Measurements from ENCODE around the gene VPS13C. TPM values are rescaled to one million over a fixed set of nuclear protein-coding genes. Genes with fewer than 3 reads are reported as not detected.

Gene VPS13C
- total RNA-seq, 1 donor from 2014 or later, result 54.3 TPM

DNA sequence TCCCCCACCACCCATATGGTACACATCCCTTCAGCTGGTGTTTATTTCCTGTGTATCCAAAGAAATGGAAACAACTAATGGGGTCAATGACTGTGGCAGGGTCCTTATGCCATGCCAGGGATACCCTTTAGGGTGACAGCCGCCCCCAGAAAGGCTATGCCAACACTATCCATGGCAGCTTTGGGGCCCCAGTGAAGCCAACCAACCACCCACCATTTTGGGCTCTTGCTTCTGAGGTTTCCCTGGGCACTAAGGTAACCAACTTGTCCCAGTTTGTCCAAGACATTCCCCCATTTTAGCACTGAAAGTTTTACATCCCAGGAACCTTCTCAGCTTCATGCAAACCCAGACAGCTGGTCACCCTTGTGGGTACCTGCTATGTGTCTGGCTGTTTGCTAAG, 233.1 kb downstream of the VPS13C start:
- DNase-seq (ENCODE audit: low read depth), result no peak

DNA sequence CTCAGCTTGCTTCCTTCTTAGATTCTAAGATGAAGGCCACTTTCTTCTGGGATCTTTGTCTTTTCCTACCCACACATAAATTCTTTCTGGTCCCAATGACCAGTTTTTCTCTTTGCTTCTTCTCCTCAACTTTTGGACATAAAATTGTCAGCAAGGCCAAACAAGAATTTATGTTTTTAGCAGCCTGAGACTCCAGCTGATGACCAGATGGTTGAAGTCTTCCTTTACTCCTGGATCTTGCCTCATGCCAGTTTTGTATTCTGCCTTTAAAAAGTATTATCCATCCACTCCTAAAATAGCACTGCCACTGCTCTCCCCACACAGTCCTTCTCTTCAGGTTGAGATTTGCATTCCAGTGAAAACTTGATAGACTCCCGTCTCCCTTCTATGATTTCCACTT, 236.0 kb downstream of the VPS13C start:
- DNase-seq (ENCODE audit: low read depth), result no peak

DNA sequence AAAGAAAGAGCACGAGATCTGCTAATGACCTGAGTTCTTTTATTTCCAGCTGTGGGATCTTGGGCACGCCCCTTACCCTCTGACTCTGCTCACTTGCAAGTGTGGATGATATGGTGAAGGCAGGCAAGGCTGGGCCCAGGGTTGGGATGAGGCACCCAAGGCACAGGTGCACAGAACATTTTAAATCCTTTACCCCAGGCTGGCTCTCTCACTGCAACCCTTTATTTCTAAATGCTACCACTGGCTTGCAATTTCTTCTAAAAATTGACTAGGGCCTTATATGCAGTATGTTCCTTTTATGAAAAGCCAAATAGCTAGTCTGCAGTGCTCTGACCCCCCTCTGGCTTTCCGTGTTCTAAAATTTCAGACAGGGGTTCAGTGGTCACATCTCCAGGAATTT, 237.7 kb downstream of the VPS13C start:
- DNase-seq (ENCODE audit: low read depth), result no peak

DNA sequence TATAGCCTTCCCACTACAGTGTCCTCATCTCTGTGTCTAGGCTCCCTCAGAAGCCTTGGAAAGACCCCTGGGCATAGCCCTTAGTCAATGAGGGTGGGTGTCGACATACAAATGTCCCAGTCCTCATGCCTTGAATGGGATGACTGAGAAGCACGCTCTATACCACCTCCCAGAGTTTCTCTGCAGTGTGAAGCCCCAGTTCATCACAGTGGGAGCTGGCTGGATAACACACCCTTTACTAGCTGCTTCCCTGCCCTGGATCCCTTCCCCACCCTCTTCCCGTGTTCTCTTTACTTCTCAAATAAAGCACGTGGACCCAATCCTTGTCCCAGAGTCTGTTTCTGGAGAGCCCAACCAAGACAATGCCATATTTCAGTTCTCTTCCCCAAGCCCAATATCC, 239.3 kb downstream of the VPS13C start:
- DNase-seq (ENCODE audit: low read depth), result no peak

DNA sequence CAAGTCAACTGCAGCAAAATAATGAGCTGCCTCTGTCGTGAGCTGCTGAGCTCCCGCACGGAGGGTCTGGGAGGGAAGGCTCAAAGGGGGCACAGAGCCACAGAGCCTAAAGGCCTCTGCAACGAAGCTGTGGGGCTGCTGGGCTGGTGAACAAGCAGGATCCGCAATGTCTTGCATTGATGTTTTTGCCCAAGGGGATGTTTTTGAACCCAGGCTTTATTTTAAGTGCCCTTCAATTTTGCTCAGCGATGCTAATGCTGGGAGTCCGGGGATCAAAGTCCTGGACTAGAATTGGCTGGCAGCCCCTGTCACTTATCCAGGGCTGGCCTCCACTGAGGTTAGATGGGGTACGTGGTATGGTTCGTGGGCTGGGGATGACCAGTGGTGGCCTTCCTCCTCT, 240.0 kb downstream of the VPS13C start:
- DNase-seq (ENCODE audit: low read depth), result no peak

DNA sequence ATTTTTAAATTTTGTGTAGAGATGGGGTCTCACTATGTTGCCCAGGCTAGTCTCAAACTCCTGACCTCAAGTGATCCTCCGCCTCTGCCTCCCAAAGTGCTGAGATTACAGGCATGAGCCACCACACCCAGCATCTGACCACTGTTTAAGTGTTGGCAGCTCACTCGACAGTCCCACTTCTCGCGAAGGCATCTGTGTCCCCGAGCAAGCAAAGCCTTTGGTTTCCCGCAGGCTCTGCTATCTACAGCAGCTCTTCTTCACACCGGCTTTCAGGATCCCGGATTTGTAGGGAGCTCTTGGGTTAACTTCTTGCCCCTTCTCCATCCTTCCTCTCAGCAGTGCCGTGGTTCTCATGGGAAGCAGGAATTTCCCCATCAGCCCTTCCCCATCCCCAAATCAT, 240.9 kb downstream of the VPS13C start:
- DNase-seq (ENCODE audit: low read depth), result no peak

DNA sequence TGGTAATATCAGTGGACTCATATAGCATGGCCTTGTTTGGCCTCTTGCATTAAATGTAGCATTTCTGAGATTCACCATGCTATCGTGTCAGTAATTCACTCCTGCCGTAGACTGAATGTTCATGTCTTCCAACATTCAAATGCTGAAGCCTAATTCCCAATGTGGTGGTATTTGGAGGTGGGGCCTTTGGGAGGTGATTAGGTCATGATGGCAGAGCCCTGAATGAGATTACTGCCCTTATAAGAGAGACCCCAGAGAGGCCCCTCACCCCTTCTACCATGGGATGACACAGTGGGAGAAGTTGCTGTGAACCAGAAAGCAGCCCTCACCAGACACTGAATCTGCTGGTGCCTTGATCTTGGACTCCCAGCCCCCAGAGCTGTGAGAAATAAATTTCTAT, 241.4 kb downstream of the VPS13C start:
- no peak for DNase-seq (ENCODE audit: low read depth)

DNA sequence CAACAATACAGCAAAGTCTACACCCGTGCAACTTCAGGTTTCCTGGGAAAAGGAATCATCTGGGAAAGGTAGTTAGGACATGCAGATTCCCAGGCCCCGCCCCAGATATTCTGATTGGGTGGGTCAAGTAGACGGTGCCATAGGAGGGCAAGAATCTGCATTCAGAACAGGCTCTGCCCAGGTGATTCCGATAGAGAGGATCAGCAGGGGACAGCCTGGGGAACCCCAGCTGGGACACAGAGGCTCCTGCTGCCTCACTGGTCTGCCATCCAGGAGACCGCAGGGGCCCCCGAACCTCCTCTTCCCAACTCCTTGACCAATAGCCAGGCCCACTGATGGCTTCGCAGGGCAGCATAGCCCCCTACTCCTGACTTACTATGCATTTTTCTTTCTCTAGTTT, 243.4 kb downstream of the VPS13C start:
- DNase-seq (ENCODE audit: low read depth), result no peak

DNA sequence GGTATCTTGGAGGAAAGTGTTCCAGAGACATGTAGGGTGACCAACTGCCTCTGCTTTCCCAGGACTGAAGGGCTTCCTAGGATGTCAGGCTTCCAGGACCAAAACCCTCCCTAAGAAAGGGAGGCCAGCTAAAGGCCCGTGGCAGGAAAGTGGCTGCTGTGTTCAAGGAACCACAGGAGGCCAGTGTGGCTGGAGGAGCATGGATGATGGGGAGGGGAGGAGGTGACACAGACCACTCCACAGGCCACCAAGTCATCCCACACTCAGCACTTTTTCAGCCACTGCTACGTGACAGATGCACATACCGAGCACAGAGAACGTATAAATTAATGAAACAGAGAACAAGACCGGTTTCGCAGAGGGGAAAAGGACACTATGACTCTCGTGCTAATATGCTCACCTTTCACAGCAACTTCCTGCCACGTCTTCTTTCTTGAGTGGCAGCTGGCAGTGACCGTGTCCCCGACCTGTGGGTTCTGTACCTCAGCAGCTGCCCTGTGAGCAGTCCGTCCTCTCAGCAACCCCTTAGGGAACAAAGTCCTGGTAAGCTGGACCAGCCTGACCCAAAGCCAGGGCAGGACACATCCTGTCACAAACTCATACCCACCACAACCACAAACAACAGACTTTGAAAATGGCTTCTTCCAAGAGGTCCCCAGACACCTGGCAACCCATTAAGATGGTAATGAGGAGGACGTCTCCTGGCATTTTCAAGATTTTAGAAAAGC, 244.7 kb downstream of the VPS13C start:
- DNase-seq (ENCODE audit: low read depth), result no peak

DNA sequence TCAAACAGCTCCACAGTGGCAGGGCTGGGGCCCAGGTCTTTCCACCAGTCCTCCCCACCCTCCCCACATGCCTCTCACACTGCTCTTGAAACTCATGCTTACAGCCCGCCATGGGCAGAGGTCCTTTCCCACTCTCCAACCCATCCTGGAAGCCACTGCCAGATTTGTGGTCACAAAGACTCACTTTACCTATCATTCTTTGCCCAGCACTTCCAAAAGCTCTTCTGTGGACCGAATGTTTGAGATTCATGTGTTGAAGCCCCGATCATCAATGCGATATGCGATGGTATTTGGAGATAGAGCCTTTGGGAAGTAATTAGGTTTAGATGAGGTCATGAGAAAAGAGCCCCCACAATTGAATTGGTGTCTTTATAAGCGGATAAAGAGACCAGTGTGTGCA, 247.8 kb downstream of the VPS13C start:
- no peak for DNase-seq (ENCODE audit: low read depth)

DNA sequence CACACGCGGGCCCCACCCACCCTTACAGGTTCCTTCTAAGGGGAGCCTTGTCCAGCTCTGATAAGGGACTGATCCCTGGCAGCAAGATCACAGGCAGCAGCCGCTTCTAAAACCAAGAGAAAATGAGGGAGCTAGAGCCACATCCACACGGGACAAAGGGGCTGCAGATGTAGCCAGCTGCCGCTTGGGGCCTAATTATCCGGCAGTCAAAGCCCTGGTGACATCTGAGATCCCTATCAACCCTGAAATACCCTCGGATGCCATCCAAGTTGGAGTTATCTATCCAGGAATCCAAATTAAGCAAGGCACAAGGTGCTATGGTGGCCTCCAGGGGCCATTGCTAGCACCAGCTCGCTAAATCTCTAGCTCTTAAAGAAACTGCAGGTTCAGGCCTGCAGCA, 248.3 kb downstream of the VPS13C start:
- no peak for DNase-seq (ENCODE audit: low read depth)

DNA sequence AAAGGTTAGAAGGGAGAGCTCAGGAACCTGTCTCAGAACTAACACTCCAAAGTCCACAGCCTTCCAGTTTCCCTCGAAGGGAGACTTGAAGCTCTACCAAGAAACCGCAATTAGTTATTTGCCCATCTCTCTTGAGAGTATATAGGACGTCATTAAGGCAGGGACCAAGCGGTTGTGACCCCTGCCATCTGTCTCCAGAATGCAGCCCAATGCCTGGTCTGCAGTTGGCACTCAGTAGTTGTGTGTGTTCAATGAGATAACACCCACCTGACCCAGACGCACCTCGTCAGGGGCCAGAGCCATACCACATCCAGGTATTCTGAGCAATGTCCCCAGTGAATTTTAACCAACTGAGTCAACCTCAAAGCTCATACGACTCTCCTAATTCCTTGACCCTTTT, 251.0 kb downstream of the VPS13C start:
- DNase-seq (ENCODE audit: low read depth), result no peak

DNA sequence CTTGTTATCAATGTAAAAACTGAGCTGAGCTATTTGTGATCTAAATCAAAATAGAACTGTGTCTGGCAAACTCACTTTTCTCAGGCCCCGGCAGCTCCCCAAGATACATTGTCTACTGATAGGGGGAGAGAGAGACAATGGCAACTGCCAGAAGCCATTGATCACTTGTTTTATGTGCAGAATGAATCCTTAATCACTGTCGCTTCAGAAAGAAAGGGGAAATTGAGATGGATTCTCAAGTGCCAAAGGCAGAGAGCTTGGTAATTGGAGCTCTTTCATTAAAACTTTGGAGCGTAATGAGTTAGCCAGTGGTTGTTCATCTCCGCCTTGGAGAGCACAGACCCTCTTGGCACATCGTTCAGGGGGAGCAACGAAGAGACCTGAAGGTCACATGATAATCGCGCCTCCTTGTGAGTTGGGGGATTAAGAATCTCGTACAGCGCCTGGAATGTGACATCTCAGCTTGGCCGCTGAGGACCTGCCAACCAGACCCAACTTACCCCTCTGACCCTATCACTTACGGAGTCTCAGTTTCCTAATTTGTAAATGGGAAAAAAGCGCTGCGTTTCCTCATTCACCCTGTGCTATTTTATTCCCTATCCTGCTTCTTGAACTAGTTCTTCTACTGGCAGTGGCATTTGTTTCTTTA, 252.8 kb downstream of the VPS13C start:
- DNase-seq (ENCODE audit: low read depth), result no peak

Other genes starting within 250 kb of the VPS13C start
- gene C2CD4A, start 6.5 kb upstream of the VPS13C start, total RNA-seq, result not detected in 2 replicates
- gene C2CD4B, start 104.8 kb upstream of the VPS13C start, total RNA-seq, result not detected in 2 replicates